ENCODE results near the gene CYB5R4. TPM values are rescaled to one million over a fixed set of nuclear protein-coding genes. Genes with fewer than 3 reads are reported as not detected.
A peak's percentile ranks its signal among the peaks of the same experiment; 100 is the strongest.

Gene CYB5R4
- total RNA-seq, 2 donors from 2014 or later, result 13.7 to 18.9 TPM

DNA sequence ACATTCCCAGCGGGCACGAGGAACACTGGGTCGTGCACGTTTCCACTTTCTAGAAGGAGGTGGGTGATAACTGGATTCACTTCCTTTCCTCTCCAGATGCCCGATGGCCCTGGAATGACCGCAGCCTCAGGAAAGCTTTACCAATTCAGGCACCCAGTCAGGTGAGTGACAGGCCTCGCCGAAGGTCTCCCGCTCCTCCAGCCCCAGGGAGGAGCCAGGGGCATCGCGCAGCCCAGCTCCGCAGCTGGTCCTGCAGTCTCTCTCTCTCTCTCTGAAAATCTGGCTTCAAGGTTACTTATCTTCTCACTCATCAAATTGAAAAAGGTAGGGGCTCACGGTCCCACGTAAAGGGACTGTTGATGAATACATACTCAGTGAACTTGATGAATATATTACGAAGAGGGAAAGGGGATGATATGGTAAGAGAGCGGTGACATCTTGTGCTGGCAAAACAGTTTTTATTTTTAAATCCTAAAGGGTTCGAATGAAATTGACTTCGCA is 5.4 kb upstream of the CYB5R4 start:
- H3K4me1 ChIP-seq (ENCODE audit: control insufficient read depth, insufficient read depth, low read length), result no peaks in the 10 kb centered on the region
- no peaks in the 10 kb centered on the region for H3K36me3 ChIP-seq (ENCODE audit: control insufficient read depth, insufficient read depth, low read length)
- H3K9me3 ChIP-seq (ENCODE audit: control insufficient read depth, low read length), result no peaks in the 10 kb centered on the region
- Mint-ChIP-seq H3K4me3 (peak overlapping the region; percentile 66), H3K9me3 (no peaks in the 10 kb centered on the region), H3K27me3 (ENCODE audit: insufficient read depth) (peaks cover 52% of the 10 kb centered on the region), H3K36me3 (ENCODE audit: low read depth) (no peaks in the 10 kb centered on the region), H3K4me1 (peaks cover 4% of the 10 kb centered on the region), H3K27ac (no peak overlapping the region)
- no peak overlapping the region for H3K9ac ChIP-seq (ENCODE audit: extremely low read depth, low read length, poor library complexity, severe bottlenecking)
- H3K4me3 ChIP-seq (ENCODE audit: low read length), result peak overlapping the region; percentile 82
- WGBS, 2 experiments (ENCODE audit: insufficient coverage in 1 of 2, insufficient read length in 1 of 2), result 13 to 28% methylated on average over 11 to 18 of the region's 18 CpGs
- peaks cover 70% of the 10 kb centered on the region for H3K27me3 ChIP-seq (ENCODE audit: control insufficient read depth, insufficient read depth, low read length, poor library complexity, severe bottlenecking)
- no peak overlapping the region for H3K27ac ChIP-seq (ENCODE audit: low read depth, low read length)
- TF ChIP-seq CTCF (conservative IDR thresholded peaks at IDR 0.05), result no peak
- DNase-seq, result peak; percentile 82

DNA sequence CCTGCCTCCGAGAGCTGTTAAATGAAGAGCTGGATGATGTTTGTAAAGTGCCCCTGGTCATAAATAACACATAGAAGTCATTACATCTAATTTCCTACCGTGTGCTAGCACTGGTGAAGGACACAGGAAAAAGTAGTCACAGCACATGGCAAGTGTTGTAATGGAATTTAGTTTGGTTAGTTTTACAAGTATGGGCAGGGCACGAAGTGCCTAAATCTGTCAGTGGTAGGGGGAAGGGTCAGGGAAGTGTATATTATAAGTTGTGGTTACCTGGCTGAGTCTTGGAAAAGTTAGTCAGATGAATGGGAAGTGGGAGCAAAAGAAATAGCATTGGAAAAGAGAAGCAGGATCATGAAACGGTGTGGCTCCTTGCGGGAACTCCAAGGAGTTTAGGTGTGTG is 4.7 kb upstream of the CYB5R4 start:
- Mint-ChIP-seq H3K27ac (no peak overlapping the region), H3K27me3 (ENCODE audit: insufficient read depth) (peaks cover 52% of the 10 kb centered on the region), H3K4me3 (no peak overlapping the region), H3K4me1 (peaks cover 6% of the 10 kb centered on the region), H3K36me3 (ENCODE audit: low read depth) (no peaks in the 10 kb centered on the region), H3K9me3 (no peaks in the 10 kb centered on the region)
- Histone ChIP-seq H3K4me3 (ENCODE audit: low read length) (no peak overlapping the region), H3K4me1 (ENCODE audit: control insufficient read depth, insufficient read depth, low read length) (no peaks in the 10 kb centered on the region), H3K36me3 (ENCODE audit: control insufficient read depth, insufficient read depth, low read length) (no peaks in the 10 kb centered on the region), H3K9me3 (ENCODE audit: control insufficient read depth, low read length) (no peaks in the 10 kb centered on the region), H3K27ac (ENCODE audit: low read depth, low read length) (no peak overlapping the region), H3K27me3 (ENCODE audit: control insufficient read depth, insufficient read depth, low read length, poor library complexity, severe bottlenecking) (peaks cover 70% of the 10 kb centered on the region), H3K9ac (ENCODE audit: extremely low read depth, low read length, poor library complexity, severe bottlenecking) (no peak overlapping the region)
- WGBS, 2 experiments (ENCODE audit: insufficient coverage in 1 of 2, insufficient read length in 1 of 2), result 79 to 100% methylated on average over 2 to 5 of the region's 5 CpGs
- no peak for DNase-seq
- no peak for TF ChIP-seq CTCF (conservative IDR thresholded peaks at IDR 0.05)

DNA sequence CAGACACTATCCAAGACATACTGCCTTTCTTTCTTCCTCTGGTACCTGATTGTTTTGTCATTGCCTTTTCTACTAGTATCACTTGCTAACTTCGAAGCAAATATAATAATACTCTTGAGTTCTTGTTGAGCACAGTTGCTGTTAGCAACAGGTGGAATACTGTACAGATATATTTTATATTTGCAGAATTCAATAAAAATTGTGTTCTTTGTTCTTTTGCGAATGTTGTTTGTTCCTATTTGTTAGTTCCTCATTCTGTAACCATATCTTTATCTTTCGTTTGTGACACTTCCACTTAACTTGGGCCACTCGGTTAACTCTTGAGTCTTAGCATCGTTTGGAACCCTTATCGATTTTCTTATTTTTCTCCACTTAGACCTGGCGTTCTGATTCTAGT is 868 bp downstream of the CYB5R4 start:
- 53 to 57% methylated on average over 4 to 7 of the region's 7 CpGs for WGBS, 2 experiments (ENCODE audit: insufficient coverage in 1 of 2, insufficient read length in 1 of 2)
- DNase-seq, result no peak
- Mint-ChIP-seq H3K4me3 (peak overlapping the region; percentile 88), H3K27ac (peak overlapping the region; percentile 69), H3K9me3 (no peaks in the 10 kb centered on the region), H3K27me3 (ENCODE audit: insufficient read depth) (peaks cover 8% of the 10 kb centered on the region), H3K4me1 (peaks cover 13% of the 10 kb centered on the region), H3K36me3 (ENCODE audit: low read depth) (peaks cover 10% of the 10 kb centered on the region)
- Histone ChIP-seq H3K4me3 (ENCODE audit: low read length) (peak overlapping the region; percentile 92), H3K27ac (ENCODE audit: low read depth, low read length) (no peak overlapping the region), H3K4me1 (ENCODE audit: control insufficient read depth, insufficient read depth, low read length) (no peaks in the 10 kb centered on the region), H3K9ac (ENCODE audit: extremely low read depth, low read length, poor library complexity, severe bottlenecking) (peak overlapping the region; percentile 31), H3K36me3 (ENCODE audit: control insufficient read depth, insufficient read depth, low read length) (peaks cover 14% of the 10 kb centered on the region), H3K27me3 (ENCODE audit: control insufficient read depth, insufficient read depth, low read length, poor library complexity, severe bottlenecking) (peaks cover 30% of the 10 kb centered on the region), H3K9me3 (ENCODE audit: control insufficient read depth, low read length) (no peaks in the 10 kb centered on the region)
- TF ChIP-seq CTCF (conservative IDR thresholded peaks at IDR 0.05), result no peak

Measured in endodermal cell (in vitro differentiated cells).